ENCODE data around the gene KRT72.
A peak's percentile ranks its signal among the peaks of the same experiment; 100 is the strongest.

The KRT72 gene

DNA sequence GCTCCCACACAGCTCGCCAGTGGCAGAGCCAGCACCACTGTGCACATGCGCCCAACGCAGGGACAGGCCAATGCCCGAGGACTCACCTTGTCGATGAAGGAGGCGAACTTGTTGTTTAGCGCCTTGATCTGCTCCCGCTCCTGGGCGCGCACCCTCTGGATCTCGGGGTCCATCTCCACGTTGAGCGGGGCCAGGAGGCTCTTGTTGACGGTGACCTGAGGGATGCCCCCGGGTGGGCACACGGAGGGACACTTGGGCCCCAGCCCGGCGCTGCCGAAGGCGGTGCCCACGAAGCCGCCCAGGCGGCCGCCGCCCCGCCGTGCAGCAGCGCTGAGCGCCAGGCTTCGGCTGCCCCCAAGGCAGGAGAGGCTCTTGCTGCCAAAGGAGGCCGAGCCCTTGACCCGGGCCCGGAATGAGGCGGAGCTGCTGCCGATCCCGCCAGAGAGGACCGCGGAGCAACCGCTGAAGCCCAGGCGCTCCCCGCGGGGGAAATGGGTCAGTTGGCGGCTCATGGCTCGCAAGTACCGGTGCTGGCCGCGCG lies at the start of gene KRT72:
Gene KRT72, minus strand, starts transcription at position 523 of the 541 bp plus-strand sequence. Its CDS starts 11 bp downstream, at position 512.
- H3K27me3 Mint-ChIP-seq (ENCODE audit: low read depth, poor library complexity), result peaks cover 7% of the 10 kb centered on the region
- DNase-seq, result no peak
- no peak within 1 kb of the TSS for H3K4me3 Mint-ChIP-seq
- no peaks in the 10 kb centered on the region for H3K9me3 Mint-ChIP-seq
- no peak within 1 kb of the TSS for H3K27ac Mint-ChIP-seq
- no peaks in the 10 kb centered on the region for H3K36me3 Mint-ChIP-seq (ENCODE audit: low read depth)
- peaks cover 12% of the 10 kb centered on the region for H3K4me1 Mint-ChIP-seq
- no peak for TF ChIP-seq CTCF (IDR thresholded peaks at IDR 0.05)

- DNase-seq, result no peak
- Mint-ChIP-seq H3K4me1 (peaks cover 9% of the 10 kb centered on the region), H3K36me3 (ENCODE audit: low read depth) (no peaks in the 10 kb centered on the region), H3K27ac (peak overlapping the region; percentile 27), H3K9me3 (peaks cover 11% of the 10 kb centered on the region), H3K4me3 (no peak overlapping the region), H3K27me3 (ENCODE audit: low read depth, poor library complexity) (peaks cover 10% of the 10 kb centered on the region)
- TF ChIP-seq CTCF (IDR thresholded peaks at IDR 0.05), result no peak
Observed at GRCh38 chr12:52650520-52651081, 49.3 kb upstream of the KRT72 start.

- Mint-ChIP-seq H3K9me3 (peaks cover 11% of the 10 kb centered on the region), H3K27me3 (ENCODE audit: low read depth, poor library complexity) (peaks cover 11% of the 10 kb centered on the region), H3K36me3 (ENCODE audit: low read depth) (no peaks in the 10 kb centered on the region), H3K4me3 (no peak overlapping the region), H3K4me1 (peaks cover 9% of the 10 kb centered on the region), H3K27ac (no peak overlapping the region)
- DNase-seq, result no peak
- no peak for TF ChIP-seq CTCF (IDR thresholded peaks at IDR 0.05)
Observed at GRCh38 chr12:52649066-52649465, 47.8 kb upstream of the KRT72 start.

- Mint-ChIP-seq H3K4me1 (peaks cover 9% of the 10 kb centered on the region), H3K9me3 (peaks cover 11% of the 10 kb centered on the region), H3K27ac (no peak overlapping the region), H3K36me3 (ENCODE audit: low read depth) (no peaks in the 10 kb centered on the region), H3K4me3 (no peak overlapping the region), H3K27me3 (ENCODE audit: low read depth, poor library complexity) (peaks cover 8% of the 10 kb centered on the region)
- DNase-seq, result no peak
- no peak for TF ChIP-seq CTCF (IDR thresholded peaks at IDR 0.05)
Observed at GRCh38 chr12:52648012-52648550, 46.8 kb upstream of the KRT72 start.

DNA sequence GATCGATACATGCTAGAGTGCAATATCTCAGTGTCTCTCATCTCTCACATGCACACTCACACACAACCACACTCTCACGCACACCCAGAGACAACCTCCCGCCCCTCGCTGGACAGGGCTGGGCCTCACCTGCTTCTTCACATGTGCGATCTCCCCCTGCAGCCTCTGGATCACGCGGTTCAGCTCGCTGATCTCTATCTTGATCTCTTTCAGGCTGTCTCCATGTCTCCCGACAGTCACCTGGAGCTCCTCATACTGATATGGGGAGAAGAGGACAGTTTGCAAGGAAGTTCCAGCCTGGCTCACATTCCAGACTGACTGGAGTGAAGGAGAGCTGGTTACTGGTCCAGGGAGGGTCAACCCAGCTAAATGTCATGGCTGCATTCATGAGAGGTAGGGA lies 46.3 kb upstream of the KRT72 start:
- H3K9me3 Mint-ChIP-seq, result peaks cover 11% of the 10 kb centered on the region
- no peak for DNase-seq
- no peak overlapping the region for H3K27ac Mint-ChIP-seq
- H3K36me3 Mint-ChIP-seq (ENCODE audit: low read depth), result no peaks in the 10 kb centered on the region
- peaks cover 8% of the 10 kb centered on the region for H3K27me3 Mint-ChIP-seq (ENCODE audit: low read depth, poor library complexity)
- H3K4me1 Mint-ChIP-seq, result peaks cover 9% of the 10 kb centered on the region
- TF ChIP-seq CTCF (IDR thresholded peaks at IDR 0.05), result no peak
- H3K4me3 Mint-ChIP-seq, result no peak overlapping the region

DNA sequence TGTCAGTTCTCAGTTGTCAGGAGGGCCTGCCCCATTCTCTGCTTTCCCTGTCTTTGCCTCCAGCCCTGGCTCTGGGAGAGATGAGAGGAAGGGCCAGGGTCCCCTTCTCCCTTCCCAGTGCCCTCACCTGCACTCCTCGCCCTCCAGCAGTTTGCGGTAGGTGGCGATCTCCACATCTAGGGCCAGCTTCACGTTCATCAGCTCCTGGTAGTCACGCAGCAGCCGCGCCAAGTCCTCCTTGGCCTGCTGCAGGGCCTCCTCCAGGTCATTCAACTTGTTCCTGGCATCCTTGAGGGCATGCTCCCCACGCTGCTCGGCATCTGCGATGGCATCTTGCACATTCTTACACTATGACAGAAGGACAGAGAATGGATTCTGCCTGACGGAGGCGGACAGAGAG lies 45.4 kb upstream of the KRT72 start:
- TF ChIP-seq CTCF (IDR thresholded peaks at IDR 0.05), result no peak
- Mint-ChIP-seq H3K36me3 (ENCODE audit: low read depth) (no peaks in the 10 kb centered on the region), H3K4me3 (no peak overlapping the region), H3K27me3 (ENCODE audit: low read depth, poor library complexity) (peaks cover 8% of the 10 kb centered on the region), H3K27ac (no peak overlapping the region), H3K4me1 (peaks cover 9% of the 10 kb centered on the region), H3K9me3 (peaks cover 3% of the 10 kb centered on the region)
- DNase-seq, result no peak

Measured in nephron progenitor cell (in vitro differentiated cells).